ENCODE results near the gene FRMD4A. TPM values are rescaled to one million over a fixed set of nuclear protein-coding genes. Genes with fewer than 3 reads are reported as not detected.

The FRMD4A gene
- total RNA-seq, 1 donor from 2014 or later, result 28.2 TPM

DNA sequence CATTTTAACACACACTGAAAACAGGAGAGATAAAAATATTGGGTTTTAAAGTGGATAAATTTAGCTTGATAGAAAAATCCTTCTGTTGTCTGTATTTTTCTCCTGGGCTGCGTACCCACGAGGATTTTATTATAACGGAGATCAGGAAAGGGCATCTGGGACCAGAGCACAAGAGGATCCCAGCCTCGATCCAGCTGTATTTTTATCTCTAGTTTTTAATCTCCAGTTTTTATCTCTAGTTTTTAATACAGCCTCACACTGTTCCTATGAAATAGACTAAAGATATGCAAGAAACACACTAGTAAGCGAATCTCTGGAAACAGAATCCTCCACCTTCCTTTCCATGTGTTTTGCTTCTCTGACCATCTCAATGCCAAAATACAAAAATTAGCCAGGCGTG lies 295.2 kb downstream of the FRMD4A start:
- no peak overlapping the region for H3K4me3 ChIP-seq (ENCODE audit: low read depth, low read length)
- TF ChIP-seq, protein P1, sequence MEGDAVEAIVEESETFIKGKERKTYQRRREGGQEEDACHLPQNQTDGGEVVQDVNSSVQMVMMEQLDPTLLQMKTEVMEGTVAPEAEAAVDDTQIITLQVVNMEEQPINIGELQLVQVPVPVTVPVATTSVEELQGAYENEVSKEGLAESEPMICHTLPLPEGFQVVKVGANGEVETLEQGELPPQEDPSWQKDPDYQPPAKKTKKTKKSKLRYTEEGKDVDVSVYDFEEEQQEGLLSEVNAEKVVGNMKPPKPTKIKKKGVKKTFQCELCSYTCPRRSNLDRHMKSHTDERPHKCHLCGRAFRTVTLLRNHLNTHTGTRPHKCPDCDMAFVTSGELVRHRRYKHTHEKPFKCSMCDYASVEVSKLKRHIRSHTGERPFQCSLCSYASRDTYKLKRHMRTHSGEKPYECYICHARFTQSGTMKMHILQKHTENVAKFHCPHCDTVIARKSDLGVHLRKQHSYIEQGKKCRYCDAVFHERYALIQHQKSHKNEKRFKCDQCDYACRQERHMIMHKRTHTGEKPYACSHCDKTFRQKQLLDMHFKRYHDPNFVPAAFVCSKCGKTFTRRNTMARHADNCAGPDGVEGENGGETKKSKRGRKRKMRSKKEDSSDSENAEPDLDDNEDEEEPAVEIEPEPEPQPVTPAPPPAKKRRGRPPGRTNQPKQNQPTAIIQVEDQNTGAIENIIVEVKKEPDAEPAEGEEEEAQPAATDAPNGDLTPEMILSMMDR (IDR thresholded peaks at IDR 0.05; ENCODE audit: insufficient read depth, low read length, poor library complexity, severe bottlenecking), result no peak
- no peak for DNase-seq (ENCODE audit: low read depth)
- no peaks in the 10 kb centered on the region for H3K27me3 ChIP-seq (ENCODE audit: control insufficient read depth, insufficient read depth, low read length)
- no peaks in the 10 kb centered on the region for H3K36me3 ChIP-seq (ENCODE audit: control insufficient read depth, insufficient read depth, low read length)

GRCh38 chr10:14032406-14032998 lies 298.2 kb downstream of the FRMD4A start:
- Histone ChIP-seq H3K4me3 (ENCODE audit: low read depth, low read length) (no peak overlapping the region), H3K36me3 (ENCODE audit: control insufficient read depth, insufficient read depth, low read length) (no peaks in the 10 kb centered on the region), H3K27me3 (ENCODE audit: control insufficient read depth, insufficient read depth, low read length) (no peaks in the 10 kb centered on the region)
- TF ChIP-seq, protein P1 (IDR thresholded peaks at IDR 0.05; ENCODE audit: insufficient read depth, low read length, poor library complexity, severe bottlenecking), result peak; percentile 74
- no peak for DNase-seq (ENCODE audit: low read depth)

DNA sequence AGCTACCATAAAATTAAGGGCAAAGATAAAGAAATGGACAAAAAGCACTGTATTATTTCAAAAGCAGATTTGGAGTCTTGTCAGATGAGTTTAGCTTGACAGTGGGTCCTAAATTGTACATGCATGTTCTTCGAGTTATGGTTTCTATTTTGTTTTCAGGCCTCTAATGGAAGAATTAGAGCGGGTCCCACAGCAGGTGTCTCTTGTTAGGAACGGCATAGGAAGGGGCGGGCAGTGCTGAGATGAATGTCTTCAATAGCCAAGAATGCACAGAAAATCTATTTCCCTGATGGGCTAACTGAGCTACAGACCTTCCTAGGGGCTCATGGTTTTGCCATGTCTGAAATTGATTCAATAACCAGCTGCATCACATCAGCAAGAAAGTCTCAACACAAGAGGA lies 304.4 kb downstream of the FRMD4A start:
- TF ChIP-seq, protein P1 (IDR thresholded peaks at IDR 0.05; ENCODE audit: insufficient read depth, low read length, poor library complexity, severe bottlenecking), result no peak
- H3K27me3 ChIP-seq (ENCODE audit: control insufficient read depth, insufficient read depth, low read length), result no peaks in the 10 kb centered on the region
- H3K36me3 ChIP-seq (ENCODE audit: control insufficient read depth, insufficient read depth, low read length), result no peaks in the 10 kb centered on the region
- no peak for DNase-seq (ENCODE audit: low read depth)
- no peak overlapping the region for H3K4me3 ChIP-seq (ENCODE audit: low read depth, low read length)

DNA sequence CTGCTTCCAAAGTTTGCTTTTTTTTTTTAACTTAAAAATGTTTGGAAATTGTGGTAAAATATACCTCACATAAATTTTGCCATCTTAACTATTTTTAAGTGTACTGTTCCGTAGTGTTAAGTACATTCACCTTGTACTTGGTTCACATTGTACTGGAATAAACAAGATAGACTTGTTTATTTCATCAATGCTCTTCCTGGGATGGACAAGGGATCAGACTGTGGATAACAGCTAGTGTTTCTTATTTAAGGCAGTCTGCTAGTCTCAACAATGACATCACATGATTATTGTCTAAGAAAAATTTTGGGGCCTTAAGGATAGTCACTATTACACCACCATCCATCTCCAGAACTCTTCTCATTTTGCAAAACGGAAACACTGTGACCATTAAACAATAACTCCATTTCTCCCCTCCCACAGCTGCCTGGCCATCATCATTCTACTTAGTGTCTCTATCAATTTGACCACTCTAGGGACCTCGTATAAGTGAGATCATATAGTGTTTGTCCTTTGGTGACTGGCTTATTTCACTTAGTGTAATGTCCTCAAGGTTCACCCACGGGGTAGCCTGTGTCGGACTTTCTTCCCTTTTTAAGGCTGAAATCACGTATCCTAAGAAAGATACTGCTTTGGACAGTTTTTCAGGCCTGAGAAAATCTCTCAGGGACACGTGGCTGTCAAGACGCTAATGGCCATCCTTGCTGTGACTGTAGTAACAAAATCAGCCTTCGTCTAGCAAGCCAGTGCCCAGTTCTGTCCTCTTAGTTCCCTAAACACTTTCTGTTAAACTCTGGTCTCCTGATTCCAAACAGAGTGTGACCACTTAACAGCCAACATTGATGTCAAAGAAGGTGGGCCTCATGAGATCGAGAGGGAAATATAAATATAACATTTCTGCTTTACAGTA lies 305.2 kb downstream of the FRMD4A start:
- DNase-seq (ENCODE audit: low read depth), result no peak
- Histone ChIP-seq H3K4me3 (ENCODE audit: low read depth, low read length) (no peak overlapping the region), H3K36me3 (ENCODE audit: control insufficient read depth, insufficient read depth, low read length) (no peaks in the 10 kb centered on the region), H3K27me3 (ENCODE audit: control insufficient read depth, insufficient read depth, low read length) (no peaks in the 10 kb centered on the region)
- TF ChIP-seq, protein P1 (IDR thresholded peaks at IDR 0.05; ENCODE audit: insufficient read depth, low read length, poor library complexity, severe bottlenecking), result no peak

GRCh38 chr10:14024329-14025202 lies 306.2 kb downstream of the FRMD4A start:
- H3K36me3 ChIP-seq (ENCODE audit: control insufficient read depth, insufficient read depth, low read length), result no peaks in the 10 kb centered on the region
- no peak for DNase-seq (ENCODE audit: low read depth)
- H3K27me3 ChIP-seq (ENCODE audit: control insufficient read depth, insufficient read depth, low read length), result no peaks in the 10 kb centered on the region
- no peak overlapping the region for H3K4me3 ChIP-seq (ENCODE audit: low read depth, low read length)
- TF ChIP-seq, protein P1 (IDR thresholded peaks at IDR 0.05; ENCODE audit: insufficient read depth, low read length, poor library complexity, severe bottlenecking), result no peak
